DMS53 treated with DMSO at 0.1 percent for 48 hours (cell line): Measurements from ENCODE around the gene AVPR1B.

Experiments used
- DNase-seq: peaks from one replicate; lab custom pipeline; 2025; ENCODE audit not compliant: unreplicated experiment; lab: John Stamatoyannopoulos, UW

Gene AVPR1B

GRCh38 chr1:206117151-206117948, at the start of gene AVPR1B:
TSS of gene AVPR1B (minus strand) at chr1:206117388. CDS start at chr1:206116890, 498 bp downstream.
- DNase-seq, result peak; percentile 68

- DNase-seq, result no peak
Observed at GRCh38 chr1:206145771-206146290, 28.6 kb upstream of the AVPR1B start.

GRCh38 chr1:206144605-206145004, 27.4 kb upstream of the AVPR1B start:
- peak; percentile 71 for DNase-seq

GRCh38 chr1:206143537-206144172, 26.5 kb upstream of the AVPR1B start:
- no peak for DNase-seq

- no peak for DNase-seq
Observed at GRCh38 chr1:206142770-206143169, 25.6 kb upstream of the AVPR1B start.

- no peak for DNase-seq
Observed at GRCh38 chr1:206142011-206142410, 24.8 kb upstream of the AVPR1B start.

GRCh38 chr1:206136241-206136640, 19.1 kb upstream of the AVPR1B start:
- no peak for DNase-seq

GRCh38 chr1:206135248-206135647, 18.1 kb upstream of the AVPR1B start:
- DNase-seq, result no peak

GRCh38 chr1:206133751-206134415, 16.7 kb upstream of the AVPR1B start:
- DNase-seq, result no peak

- no peak for DNase-seq
Observed at GRCh38 chr1:206131037-206131436, 13.8 kb upstream of the AVPR1B start.

GRCh38 chr1:206128196-206128595, 11.0 kb upstream of the AVPR1B start:
- no peak for DNase-seq

GRCh38 chr1:206127336-206127735, 10.1 kb upstream of the AVPR1B start:
- DNase-seq, result no peak

- no peak for DNase-seq
Observed at GRCh38 chr1:206125346-206125745, 8.2 kb upstream of the AVPR1B start.

GRCh38 chr1:206122686-206123085, 5.5 kb upstream of the AVPR1B start:
- DNase-seq, result no peak

GRCh38 chr1:206121269-206121668, 4.1 kb upstream of the AVPR1B start:
- no peak for DNase-seq

- no peak for DNase-seq
Observed at GRCh38 chr1:206120406-206120805, 3.2 kb upstream of the AVPR1B start.

GRCh38 chr1:206116873-206117150, 376 bp downstream of the AVPR1B start:
- peak; percentile 36 for DNase-seq

- DNase-seq, result peak; percentile 80
Observed at GRCh38 chr1:206116191-206116872, 856 bp downstream of the AVPR1B start.

- DNase-seq, result no peak
Observed at GRCh38 chr1:206115791-206116190, 1.4 kb downstream of the AVPR1B start.

GRCh38 chr1:206114692-206115640, 2.2 kb downstream of the AVPR1B start:
- no peak for DNase-seq
